Panc1 (cell line): ENCODE results near the gene SNRNP40. TPM values are rescaled to one million over a fixed set of nuclear protein-coding genes. Genes with fewer than 3 reads are reported as not detected.
A peak's percentile ranks its signal among the peaks of the same experiment; 100 is the strongest.

Experiments used
- ATAC-seq: fragments of 200-7000 bp; cut with Tn5 transposase; 2 replicates; pipeline ENCODE4 v1.9.1; 2020; ENCODE audit warnings: mild to moderate bottlenecking, moderate library complexity
- BruUV-seq: library from RNA; stranded (reverse); fragments of 400-500 nt; replicated peaks from 2 replicates; lab custom pipeline; 2021; lab: Mats Ljungman, UMichigan
- CTCF ChIA-PET: fragments of 300-600 bp; sonication (Branson Sonifier 250); formaldehyde crosslinking; loops from one replicate; lab custom pipeline; 2022; ENCODE audit warnings: antibody characterized with exemption; lab: Charles Lee
- POLR2A ChIA-PET: fragments of 300-600 bp; sonication (Branson Sonifier 250); formaldehyde crosslinking; loops from one replicate; lab custom pipeline; 2022; ENCODE audit warnings: antibody characterized with exemption; lab: Charles Lee
- DNase-seq: peaks from one replicate; pipeline ENCODE4 v3.0.0-alpha.2; 2010; ENCODE audit warnings: low read depth, low spot score
- H3K27ac ChIP-seq: 2 replicates; pipeline ENCODE4 v1.5.1; 2011; ENCODE audit warnings: mild to moderate bottlenecking, low read length, inconsistent platforms
- H3K27me3 ChIP-seq: fragments of 200-500 bp; sonication (Bioruptor generic); 2 replicates; pipeline ENCODE4 v1.6.0; 2014; ENCODE audit warnings: low read length, inconsistent platforms; ENCODE audit not compliant: control insufficient read depth, insufficient read depth
- H3K36me3 ChIP-seq: fragments of 200-500 bp; sonication (Bioruptor generic); 2 replicates; pipeline ENCODE4 v1.5.1; 2014; ENCODE audit warnings: inconsistent platforms, mild to moderate bottlenecking, low read length, moderate library complexity; ENCODE audit not compliant: control insufficient read depth, insufficient read depth
- H3K4me1 ChIP-seq: 2 replicates; pipeline ENCODE4 v1.5.1; 2011; ENCODE audit warnings: inconsistent platforms, mild to moderate bottlenecking, low read length, moderate library complexity; ENCODE audit not compliant: control insufficient read depth, insufficient read depth
- H3K4me3 ChIP-seq, 2 experiments: 2 replicates each; pipeline ENCODE4 v1.5.1; 2011 to 2012; ENCODE audit warnings: low read depth in 2 of 2, low read length in 2 of 2, mild to moderate bottlenecking in 2 of 2, inconsistent platforms in 1 of 2, moderate library complexity in 1 of 2
- H3K9me3 ChIP-seq: fragments of 200-500 bp; sonication (Bioruptor generic); 2 replicates; pipeline ENCODE4 v1.5.1; 2014; ENCODE audit warnings: low read depth, mild to moderate bottlenecking, inconsistent platforms, low read length, moderate library complexity; ENCODE audit not compliant: control insufficient read depth, insufficient read depth
- CTCF ChIP-seq: fragments of 450-650 bp; IDR thresholded peaks from 2 replicates; pipeline ENCODE4 v1.5.1; 2017; ENCODE audit warnings: mild to moderate bottlenecking
- POLR2AphosphoS5 ChIP-seq: IDR thresholded peaks from 2 replicates; pipeline ENCODE4 v1.6.1; 2012; ENCODE audit warnings: mild to moderate bottlenecking, low read depth, low read length, moderate library complexity
- SIN3A ChIP-seq: IDR thresholded peaks from 2 replicates; pipeline ENCODE4 v1.6.1; 2012; ENCODE audit warnings: low read depth, mild to moderate bottlenecking, low read length, moderate library complexity, borderline replicate concordance; ENCODE audit not compliant: insufficient read depth
- TCF7L2 ChIP-seq: IDR thresholded peaks from 2 replicates; pipeline ENCODE4 v1.6.1; 2011; ENCODE audit warnings: mild to moderate bottlenecking, low read depth, low read length, inconsistent platforms
- in situ Hi-C: cut with HindIII; loops from 2 replicates; pipeline ENCODE4 v1.10.0; 2016; ENCODE audit warnings: low sequenced_read_pairs, low pct_unique_long_range_greater_than_20kb
- intact Hi-C: fragments of 100-400 bp; cut with micrococcal nuclease; formaldehyde crosslinking; loops from one replicate; pipeline ENCODE4 v1.10.0; 2022; ENCODE audit not compliant: unreplicated experiment
- total RNA-seq: library from RNA; stranded (reverse); gene quantifications from one replicate; pipeline ENCODE4 v1.2.1, GENCODE V29; 2021; ENCODE audit not compliant: unreplicated experiment
- TF ChIP-seq, protein P1 (sequence below), 2 experiments: IDR thresholded peaks; 2 replicates each; pipeline ENCODE4 v1.6.1; 2011 to 2012; ENCODE audit warnings: low read depth in 2 of 2, control low read depth in 1 of 2, low read length in 1 of 2, mild to moderate bottlenecking in 1 of 2, moderate library complexity in 1 of 2; ENCODE audit not compliant: insufficient read depth in 1 of 2

Gene SNRNP40
- total RNA-seq, 1 experiment from 2014 or later, result 99.3 TPM

DNA sequence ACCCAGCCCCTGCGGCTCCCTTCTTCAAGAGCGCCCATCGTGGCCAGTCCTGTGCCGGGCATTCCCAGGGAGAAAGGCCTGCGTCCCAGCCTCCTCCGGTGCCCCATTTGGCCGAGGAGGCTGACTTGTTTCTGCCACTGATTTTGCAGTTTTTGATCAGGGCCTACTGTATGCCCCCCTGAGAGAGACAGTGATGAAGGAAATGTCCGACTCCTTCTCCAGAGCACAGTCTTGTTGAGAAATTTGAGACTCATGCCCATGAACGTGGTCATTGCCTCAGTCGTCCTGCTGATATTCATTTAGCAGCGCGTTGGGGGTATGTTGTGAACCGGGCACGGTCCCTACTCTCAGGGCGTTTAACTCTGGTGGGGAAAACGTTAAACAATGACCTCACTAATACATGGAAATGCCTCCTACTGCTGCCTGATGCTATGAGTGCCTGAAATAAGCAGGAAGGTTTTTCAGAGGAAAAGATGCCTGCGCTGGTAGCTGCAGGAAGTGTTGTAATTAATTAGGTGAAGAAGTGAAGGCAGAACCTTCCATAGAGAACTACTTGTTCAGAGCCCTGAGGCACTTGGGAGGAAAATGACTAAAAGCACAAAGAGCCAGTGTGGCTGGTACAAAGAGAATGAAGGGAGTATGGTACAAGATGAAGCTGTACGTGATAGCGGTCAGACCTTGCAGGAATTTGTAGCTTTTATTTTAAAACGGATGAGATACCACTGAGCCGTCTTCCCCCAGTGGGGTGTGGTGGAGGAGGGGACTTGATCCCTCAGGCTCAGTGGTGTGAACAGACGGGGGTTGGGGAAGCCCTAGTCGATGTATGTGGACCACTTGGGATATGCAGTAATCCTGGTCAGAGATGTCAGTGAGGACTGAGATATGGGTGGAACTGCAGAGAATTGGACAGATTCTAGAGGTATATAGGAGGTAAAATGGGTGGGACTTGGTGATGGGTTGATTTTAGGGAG, 974 bp upstream of the SNRNP40 start:
- no peak for DNase-seq
- Histone ChIP-seq H3K9me3 (no peaks in the 10 kb centered on the region), H3K4me3 (peak overlapping the region; percentile 97 to 100), H3K27me3 (no peaks in the 10 kb centered on the region), H3K36me3 (peaks cover 5% of the 10 kb centered on the region; the same call in 1 of the 2 replicates), H3K27ac (peak overlapping the region; percentile 98), H3K4me1 (peaks cover 15% of the 10 kb centered on the region)
- POLR2A ChIA-PET, result interaction anchor here (0.6 kb wide), 2 partner anchors 34 to 139 kb away, joined by 5 to 6 read pairs; no protein-coding TSS in a partner anchor
- intact Hi-C loops, result no loop called here
- TF ChIP-seq TCF7L2, result no peak
- no peak for TF ChIP-seq CTCF
- TF ChIP-seq SIN3A, result no peak
- no peak for TF ChIP-seq POLR2AphosphoS5
- TF ChIP-seq, protein P1, sequence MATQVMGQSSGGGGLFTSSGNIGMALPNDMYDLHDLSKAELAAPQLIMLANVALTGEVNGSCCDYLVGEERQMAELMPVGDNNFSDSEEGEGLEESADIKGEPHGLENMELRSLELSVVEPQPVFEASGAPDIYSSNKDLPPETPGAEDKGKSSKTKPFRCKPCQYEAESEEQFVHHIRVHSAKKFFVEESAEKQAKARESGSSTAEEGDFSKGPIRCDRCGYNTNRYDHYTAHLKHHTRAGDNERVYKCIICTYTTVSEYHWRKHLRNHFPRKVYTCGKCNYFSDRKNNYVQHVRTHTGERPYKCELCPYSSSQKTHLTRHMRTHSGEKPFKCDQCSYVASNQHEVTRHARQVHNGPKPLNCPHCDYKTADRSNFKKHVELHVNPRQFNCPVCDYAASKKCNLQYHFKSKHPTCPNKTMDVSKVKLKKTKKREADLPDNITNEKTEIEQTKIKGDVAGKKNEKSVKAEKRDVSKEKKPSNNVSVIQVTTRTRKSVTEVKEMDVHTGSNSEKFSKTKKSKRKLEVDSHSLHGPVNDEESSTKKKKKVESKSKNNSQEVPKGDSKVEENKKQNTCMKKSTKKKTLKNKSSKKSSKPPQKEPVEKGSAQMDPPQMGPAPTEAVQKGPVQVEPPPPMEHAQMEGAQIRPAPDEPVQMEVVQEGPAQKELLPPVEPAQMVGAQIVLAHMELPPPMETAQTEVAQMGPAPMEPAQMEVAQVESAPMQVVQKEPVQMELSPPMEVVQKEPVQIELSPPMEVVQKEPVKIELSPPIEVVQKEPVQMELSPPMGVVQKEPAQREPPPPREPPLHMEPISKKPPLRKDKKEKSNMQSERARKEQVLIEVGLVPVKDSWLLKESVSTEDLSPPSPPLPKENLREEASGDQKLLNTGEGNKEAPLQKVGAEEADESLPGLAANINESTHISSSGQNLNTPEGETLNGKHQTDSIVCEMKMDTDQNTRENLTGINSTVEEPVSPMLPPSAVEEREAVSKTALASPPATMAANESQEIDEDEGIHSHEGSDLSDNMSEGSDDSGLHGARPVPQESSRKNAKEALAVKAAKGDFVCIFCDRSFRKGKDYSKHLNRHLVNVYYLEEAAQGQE (IDR thresholded peaks at IDR 0.05; ENCODE audit: insufficient read depth in 1 of 2, low read depth in 2 of 2, low read length in 1 of 2), result no peak
- BruUV-seq, result TSS peak; percentile 84
- in situ Hi-C loops, result no loop called here
- CTCF ChIA-PET, result interaction anchor here (0.6 to 1.8 kb wide), 4 partner anchors 100 to 134 kb away, joined by 3 to 11 read pairs (median 6); no protein-coding TSS in a partner anchor
- ATAC-seq, result no peak

DNA sequence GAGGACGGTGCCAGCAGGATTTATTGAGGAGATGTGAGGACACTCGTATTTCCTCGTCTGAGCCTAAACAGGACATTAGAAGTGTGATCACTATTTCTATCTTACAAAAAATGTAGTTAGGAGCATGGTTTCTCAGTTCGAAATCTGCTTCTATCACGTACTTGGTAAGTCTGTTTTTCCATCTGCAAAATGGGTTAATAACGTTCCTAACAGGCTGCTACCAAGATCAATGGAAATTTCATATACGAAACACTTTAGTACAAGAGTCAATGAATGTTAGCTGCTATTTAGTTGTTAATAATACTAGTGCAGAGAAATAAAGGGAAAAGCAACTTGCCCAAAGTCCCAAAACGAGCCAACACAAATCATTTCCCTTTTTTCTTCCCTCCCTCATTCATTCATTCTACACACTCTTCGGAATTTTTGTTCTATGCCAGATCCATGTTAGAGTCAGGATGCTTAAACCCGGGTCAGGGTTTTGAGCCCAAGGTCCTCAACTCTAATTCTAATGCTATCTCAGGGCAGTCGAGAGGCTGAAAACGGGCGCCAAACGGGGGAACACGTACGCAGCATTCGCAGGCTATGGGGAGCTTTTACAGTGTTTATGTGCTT, 608 bp downstream of the SNRNP40 start:
- BruUV-seq, result no TSS peak
- Histone ChIP-seq H3K36me3 (peaks cover 17% of the 10 kb centered on the region; the same call in 1 of the 2 replicates), H3K27ac (peak overlapping the region; percentile 98), H3K9me3 (no peaks in the 10 kb centered on the region), H3K4me3 (peak overlapping the region; percentile 97 to 100), H3K4me1 (peaks cover 15% of the 10 kb centered on the region), H3K27me3 (no peaks in the 10 kb centered on the region)
- in situ Hi-C loops, result no loop called here
- CTCF ChIA-PET, result interaction anchor here (0.7 kb wide), 1 partner anchor 113 kb away, joined by 3 read pairs; no protein-coding TSS in a partner anchor
- POLR2A ChIA-PET, result no interaction called here
- DNase-seq, result no peak
- no peak for TF ChIP-seq POLR2AphosphoS5
- TF ChIP-seq, protein P1 (IDR thresholded peaks at IDR 0.05; ENCODE audit: insufficient read depth in 1 of 2, low read depth in 2 of 2, low read length in 1 of 2), result no peak
- TF ChIP-seq TCF7L2, result no peak
- no peak for TF ChIP-seq SIN3A
- no peak for TF ChIP-seq CTCF
- intact Hi-C loops, result no loop called here
- no peak for ATAC-seq
